Measurements from ENCODE around the gene ANAPC1.
"Not testable (repeated sequence)": the region's sequence is repeated elsewhere in the genome, so short reads cannot be mapped to it uniquely, and the experiment has no call there.

ANAPC1 gene

DNA sequence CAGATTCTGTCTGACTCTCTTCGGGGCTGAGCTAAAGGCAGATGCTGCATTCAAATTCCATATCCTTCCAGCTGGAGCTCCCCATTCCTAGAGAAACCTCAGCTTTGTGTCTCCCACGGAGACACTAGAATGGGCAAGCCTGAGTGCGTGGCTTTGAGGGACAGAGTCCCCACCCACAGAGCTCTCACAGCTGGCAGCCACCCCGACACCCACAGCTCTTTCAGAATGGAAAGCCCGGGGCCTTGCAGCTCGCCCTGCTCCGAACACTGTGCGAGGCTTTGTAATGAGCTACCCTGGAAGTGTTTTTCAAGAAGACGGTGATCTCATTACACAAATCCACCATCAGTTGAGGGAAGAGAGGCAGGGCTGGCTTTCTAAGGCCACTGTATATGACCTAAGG lies 164.4 kb downstream of the ANAPC1 start:
- H3K27ac ChIP-seq (ENCODE audit: extremely low read depth, low read depth, low read length); H3K4me3 ChIP-seq (ENCODE audit: low read depth, low read length); H3K36me3 ChIP-seq (ENCODE audit: control insufficient read depth in 2 of 2, insufficient read depth in 1 of 2, low read length in 2 of 2); H3K9me3 ChIP-seq (ENCODE audit: control insufficient read depth, insufficient read depth, low read depth, low read length); POLR2A ChIA-PET; H3K4me1 ChIP-seq (ENCODE audit: control insufficient read depth, insufficient read depth, low read length): not testable (repeated sequence)
- TF ChIP-seq ZFHX2 (tag by site-specific recombination; conservative IDR thresholded peaks at IDR 0.05), result peak; percentile 35; the same call in 1 of the 2 replicates
- CTCF ChIA-PET, result interaction anchor here (0.7 to 1.2 kb wide), 2 partner anchors 11 to 17 kb away, joined by 3 to 4 read pairs; no protein-coding TSS in a partner anchor

All from HEK293 (cell line).